Activated naive CD4-positive, alpha-beta T cell treated with anti-CD3 and anti-CD28 coated beads, Interleukin-2, amount 10 ng/mL, durations not matched to agents 5 hours and 36 hours (primary cell): ENCODE results near the gene ZNF765. TPM values are rescaled to one million over a fixed set of nuclear protein-coding genes. Genes with fewer than 3 reads are reported as not detected.

Experiments used
- total RNA-seq, 2 experiments: library from RNA; stranded (reverse); gene quantifications; one replicate each; pipeline ENCODE4 v1.2.3, GENCODE V29; 2021

Gene ZNF765
- total RNA-seq: 10 to 100 TPM; 14.3 to 15.7 TPM

GRCh38 chr19:53394974-53395839 lies at the start of gene ZNF765:
Gene ZNF765 (plus strand): TSS chr19:53395149. CDS start chr19:53398016, 2,867 bp downstream.

DNA sequence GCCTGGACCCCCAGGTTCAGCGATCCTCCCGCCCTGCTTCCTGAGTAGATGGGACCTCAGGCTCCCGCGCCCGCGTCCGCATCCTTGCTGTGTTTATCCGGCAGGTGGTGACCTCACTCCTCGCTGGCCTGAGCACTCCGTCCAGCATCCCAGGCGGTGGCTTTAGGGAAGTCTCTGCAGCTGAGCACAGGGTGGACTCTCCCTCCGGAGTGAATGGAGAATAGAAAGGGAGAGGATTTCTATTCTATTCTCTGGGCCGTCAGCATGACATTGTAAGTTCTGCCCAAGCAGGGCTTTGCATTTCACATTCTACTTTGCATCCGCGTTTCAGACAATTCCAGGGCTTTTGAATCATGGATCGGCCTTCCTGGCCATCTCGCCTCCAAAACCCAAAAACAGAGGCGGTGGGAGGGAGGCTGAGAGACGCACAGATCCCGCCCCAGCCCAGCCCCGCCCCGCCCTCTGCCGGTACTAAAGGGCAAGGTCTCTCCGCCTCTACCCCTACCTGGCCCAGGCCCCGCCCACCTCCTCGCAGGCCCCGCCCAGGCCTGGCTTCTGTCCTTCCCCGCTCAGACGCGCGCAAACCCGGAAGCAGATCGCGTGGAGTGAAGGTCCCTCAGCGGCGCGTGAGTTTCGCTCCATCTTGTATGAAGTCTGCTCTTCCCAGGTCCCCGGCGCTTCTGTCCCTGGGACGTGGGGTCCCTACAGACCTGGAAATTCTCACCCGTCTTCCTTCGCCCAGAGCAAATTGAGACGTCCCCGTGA lies 29.6 kb upstream of the ZNF765 start, which contains the start of gene ZNF525:
TSS of gene ZNF525 (plus strand) at position 572 of the 765 bp plus-strand sequence. CDS start 6,577 bp downstream, outside the sequence.

DNA sequence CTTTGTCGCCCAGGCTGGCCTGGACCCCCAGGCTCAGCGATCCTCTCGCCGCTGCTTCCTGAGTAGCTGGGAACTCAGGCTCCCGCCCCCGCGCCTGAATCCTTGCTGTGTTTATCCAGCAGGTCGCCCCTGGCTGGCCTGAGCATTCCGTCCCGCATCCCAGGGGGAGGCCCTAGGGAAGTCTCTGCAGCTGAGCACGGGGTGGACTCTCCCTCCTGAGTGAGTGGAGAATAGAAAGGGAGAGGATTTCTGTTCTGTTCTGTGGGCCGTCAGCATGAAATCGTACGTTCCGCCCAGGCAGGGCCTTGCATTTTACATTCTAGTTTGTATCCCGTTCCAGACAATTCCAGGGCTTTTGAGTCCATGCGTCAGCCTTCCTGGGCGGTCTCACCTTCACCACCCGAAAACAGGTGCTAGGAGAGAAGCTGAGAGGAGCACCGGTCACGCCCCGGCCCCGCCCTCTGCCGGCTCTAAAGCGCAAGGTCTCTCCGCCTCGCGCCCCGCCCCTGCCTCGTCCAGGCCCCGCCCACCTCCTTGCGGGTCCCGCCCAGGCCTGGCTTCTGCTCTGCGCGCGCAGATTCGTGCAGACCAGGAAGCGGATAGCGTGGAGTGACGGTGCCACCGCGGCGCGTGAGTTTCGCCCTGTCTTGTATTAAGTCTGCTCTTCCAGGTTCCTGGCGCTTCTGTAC lies 36.6 kb downstream of the ZNF765 start, which contains the start of gene ZNF761:
TSS of gene ZNF761 (plus strand) at position 586 of the 689 bp plus-strand sequence. CDS start 15,285 bp downstream, outside the sequence.

GRCh38 chr19:53467485-53468262 lies 72.7 kb downstream of the ZNF765 start, which contains the start of gene ZNF813:
Gene ZNF813 (plus strand): TSS chr19:53467733. CDS start chr19:53483823, 16,090 bp downstream.

Other genes starting within 250 kb of the ZNF765 start
- 10 to 100 TPM; 10.2 to 12.9 TPM for gene ZNF347, start 236.1 kb upstream of the ZNF765 start, total RNA-seq
- gene ZNF665, start 201.8 kb upstream of the ZNF765 start, total RNA-seq: 1 to 10 TPM; 3.7 to 4.8 TPM
- 1 to 10 TPM; 9.1 to 9.4 TPM for gene ZNF677, start 140.3 kb upstream of the ZNF765 start, total RNA-seq
- gene VN1R2, start 136.9 kb upstream of the ZNF765 start, total RNA-seq: not detected
- gene VN1R4, start 127.4 kb upstream of the ZNF765 start, total RNA-seq: not detected
- gene ZNF845, start 61.4 kb upstream of the ZNF765 start, total RNA-seq: 10 to 100 TPM; 10.4 to 11.0 TPM
- 10 to 100 TPM; 20.0 to 22.8 TPM for gene ZNF525, start 29.4 kb upstream of the ZNF765 start, total RNA-seq
- 10 to 100 TPM; 13.9 to 14.2 TPM for gene ZNF761, start 36.8 kb downstream of the ZNF765 start, total RNA-seq
- gene ZNF813, start 72.6 kb downstream of the ZNF765 start, total RNA-seq: 1 to 10 TPM; 5.8 to 7.1 TPM
- 10 to 100 TPM; 17.4 to 18.5 TPM for gene ZNF331, start 143.0 kb downstream of the ZNF765 start, total RNA-seq
- gene DPRX, start 236.8 kb downstream of the ZNF765 start, total RNA-seq: not detected